H1 (cell line): ENCODE results near the gene SPIRE1.

Experiments used
- CTCF ChIP-seq, 3 experiments: IDR thresholded peaks; 1 replicate in 2 of 3; 2 replicates in 1 of 3; pipeline versions ENCODE4 v1.5.1 to v1.6.1; 2011; ENCODE audit warnings: low read length in 3 of 3, mild to moderate bottlenecking in 3 of 3, inconsistent platforms in 2 of 3, low read depth in 1 of 3, moderate library complexity in 1 of 3; ENCODE audit not compliant: insufficient read depth in 1 of 3; ENCODE audit errors: control extremely low read depth in 1 of 3
- EP300 ChIP-seq, 2 experiments: IDR thresholded peaks; 1 replicate in 1 of 2; 2 replicates in 1 of 2; pipeline ENCODE4 v1.6.1; 2011 to 2012; ENCODE audit warnings: low read depth in 2 of 2, low read length in 2 of 2, mild to moderate bottlenecking in 2 of 2, borderline replicate concordance in 1 of 2, inconsistent platforms in 1 of 2, moderate library complexity in 1 of 2
- EZH2 ChIP-seq: fragments of 200-600 bp; sonication (generic); IDR thresholded peaks from 2 replicates; pipeline ENCODE4 v1.7.1; 2012; ENCODE audit warnings: low read depth, mild to moderate bottlenecking, moderate library complexity, low read length, inconsistent platforms; ENCODE audit not compliant: severe bottlenecking
- GTF2F1 ChIP-seq: IDR thresholded peaks from 2 replicates; pipeline ENCODE4 v1.6.1; 2012; ENCODE audit warnings: low read depth, low read length, improper control_type of control experiment, borderline replicate concordance
- HDAC2 ChIP-seq, 2 experiments: fragments of 300-600 bp in 1 of 2; sonication (generic) in 1 of 2; IDR thresholded peaks; 2 replicates each; pipeline ENCODE4 v1.6.1; 2011 to 2012; ENCODE audit warnings: low read depth in 2 of 2, low read length in 2 of 2, mild to moderate bottlenecking in 2 of 2, moderate library complexity in 2 of 2, borderline replicate concordance in 1 of 2, inconsistent platforms in 1 of 2
- MAFK ChIP-seq: IDR thresholded peaks from 2 replicates; pipeline ENCODE4 v1.6.1; 2012; ENCODE audit warnings: low read depth, mild to moderate bottlenecking, improper control_type of control experiment, low read length
- MAX ChIP-seq: IDR thresholded peaks from 2 replicates; pipeline ENCODE4 v1.6.1; 2012; ENCODE audit warnings: inconsistent platforms
- POLR2A ChIP-seq, 2 experiments: IDR thresholded peaks; 1 replicate in 1 of 2; 2 replicates in 1 of 2; pipeline ENCODE4 v1.6.1; 2011; ENCODE audit warnings: low read depth in 2 of 2, low read length in 2 of 2, mild to moderate bottlenecking in 2 of 2; ENCODE audit errors: control extremely low read depth in 1 of 2
- POLR2AphosphoS5 ChIP-seq: IDR thresholded peaks from 2 replicates; pipeline ENCODE4 v1.6.1; 2011; ENCODE audit warnings: low read depth, low read length
- RFX5 ChIP-seq: IDR thresholded peaks from 2 replicates; pipeline ENCODE4 v1.6.1; 2011; ENCODE audit warnings: low read depth, low read length, improper control_type of control experiment, borderline replicate concordance
- SP1 ChIP-seq: IDR thresholded peaks from 2 replicates; pipeline ENCODE4 v1.6.1; 2011; ENCODE audit warnings: low read depth, low read length
- SRF ChIP-seq: IDR thresholded peaks from 2 replicates; pipeline ENCODE4 v1.6.1; 2011; ENCODE audit warnings: mild to moderate bottlenecking, low read depth, low read length, moderate library complexity
- TAF1 ChIP-seq: IDR thresholded peaks from 2 replicates; pipeline ENCODE4 v1.6.1; 2011; ENCODE audit warnings: mild to moderate bottlenecking, low read depth, low read length
- TEAD4 ChIP-seq: IDR thresholded peaks from 2 replicates; pipeline ENCODE4 v1.6.1; 2012; ENCODE audit warnings: low read depth, low read length, inconsistent platforms, mixed read lengths

GRCh38 chr18:12516049-12516630 is 141.8 kb downstream of the SPIRE1 start:
- TF ChIP-seq HDAC2 (IDR thresholded peaks at IDR 0.05; ENCODE audit: borderline replicate concordance in 1 of 2, low read depth in 2 of 2, low read length in 2 of 2), result no peak
- TF ChIP-seq RFX5, result no peak
- no peak for TF ChIP-seq TAF1
- no peak for TF ChIP-seq CTCF (IDR thresholded peaks at IDR 0.05; ENCODE audit: control extremely low read depth in 1 of 3, insufficient read depth in 1 of 3, low read depth in 1 of 3, low read length in 3 of 3)
- TF ChIP-seq MAX, result no peak
- TF ChIP-seq TEAD4, result no peak
- no peak for TF ChIP-seq POLR2AphosphoS5
- TF ChIP-seq EZH2, result no peak
- TF ChIP-seq EP300 (IDR thresholded peaks at IDR 0.05; ENCODE audit: borderline replicate concordance in 1 of 2, low read depth in 2 of 2, low read length in 2 of 2), result no peak
- TF ChIP-seq POLR2A (IDR thresholded peaks at IDR 0.05; ENCODE audit: control extremely low read depth in 1 of 2, low read depth in 2 of 2, low read length in 2 of 2), result no peak
- no peak for TF ChIP-seq MAFK
- TF ChIP-seq GTF2F1, result no peak
- TF ChIP-seq SRF, result no peak
- no peak for TF ChIP-seq SP1
